ELR (cell line): ENCODE results near the gene NCAM1.

Source experiments
- DNase-seq: peaks from one replicate; pipeline ENCODE4 v3.0.0-alpha.2; 2015; ENCODE audit warnings: low read depth

The NCAM1 gene

DNA sequence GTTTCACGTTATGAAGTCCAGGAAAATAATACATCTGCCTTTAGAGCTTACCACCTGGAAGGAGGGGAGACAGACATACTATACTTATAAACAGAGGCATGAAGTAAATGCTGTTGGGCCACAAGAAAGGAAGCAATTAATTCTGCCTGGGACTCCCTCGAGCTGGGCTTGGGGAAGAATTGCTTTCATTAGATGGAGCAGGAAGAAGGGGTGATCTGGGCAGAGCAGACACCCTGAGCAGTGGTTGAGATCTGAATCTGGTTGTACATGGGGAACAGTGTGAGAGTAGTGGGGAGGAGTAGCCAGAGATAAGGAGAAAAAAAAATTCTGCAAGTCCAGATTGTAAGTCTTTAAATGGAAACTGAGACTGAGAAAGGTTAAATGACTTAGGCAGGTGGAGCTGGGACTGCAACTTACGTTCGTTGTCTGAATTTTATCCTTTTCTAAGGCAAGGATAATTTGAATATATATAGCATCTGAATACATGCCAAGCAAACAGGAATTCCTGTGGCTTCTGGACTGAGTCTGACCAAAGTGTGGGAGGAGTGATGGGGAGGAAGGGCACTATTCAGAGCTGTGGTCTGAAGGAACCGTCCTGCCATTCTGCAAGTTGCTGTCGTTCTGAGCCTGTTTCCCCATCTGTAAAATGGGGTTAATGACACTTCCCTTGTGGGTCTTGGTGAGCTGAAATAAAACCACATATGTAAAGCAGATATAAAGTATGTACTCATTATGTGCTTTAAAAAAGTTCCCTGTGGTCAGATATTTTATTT lies 7.9 kb downstream of the NCAM1 start:
- DNase-seq: no peak

DNA sequence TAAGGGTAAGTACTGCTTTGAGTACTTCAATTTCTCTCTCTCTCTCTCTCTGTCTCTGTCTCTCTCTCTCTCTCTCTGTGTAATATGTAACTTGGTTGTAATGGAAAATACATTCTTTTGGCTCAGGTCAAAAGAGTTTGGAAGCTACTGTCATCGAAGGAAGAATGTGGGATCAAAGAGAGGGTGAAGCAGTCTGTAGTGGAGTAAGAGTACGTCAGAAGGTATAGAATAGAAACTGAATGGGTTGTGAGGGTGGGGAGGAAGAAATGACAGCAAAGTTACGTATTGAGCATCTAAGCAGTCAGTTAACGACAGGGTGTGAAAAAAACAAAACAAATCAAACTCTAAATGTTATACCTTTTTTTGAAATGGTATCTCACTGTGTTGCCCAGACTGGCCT lies 10.0 kb downstream of the NCAM1 start:
- no peak for DNase-seq

DNA sequence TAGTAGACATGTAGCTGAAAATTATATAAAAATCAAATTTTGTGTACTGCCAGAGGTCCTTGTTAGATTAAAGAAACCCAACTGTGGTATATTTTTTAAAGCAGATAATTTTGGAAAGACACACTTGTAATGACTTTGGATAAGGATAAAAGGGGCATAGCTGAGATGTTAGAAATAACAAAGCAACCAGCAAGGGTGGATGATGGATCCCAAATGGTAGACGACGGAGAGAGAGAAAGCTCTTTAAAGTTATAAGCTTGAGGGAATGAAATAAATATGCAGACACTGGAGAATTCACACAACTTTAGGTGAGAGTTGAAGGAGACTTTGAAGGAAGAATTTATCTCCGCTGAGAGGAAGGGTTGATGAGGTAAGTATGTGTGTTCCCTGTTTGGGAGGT lies 10.6 kb downstream of the NCAM1 start:
- DNase-seq: no peak

DNA sequence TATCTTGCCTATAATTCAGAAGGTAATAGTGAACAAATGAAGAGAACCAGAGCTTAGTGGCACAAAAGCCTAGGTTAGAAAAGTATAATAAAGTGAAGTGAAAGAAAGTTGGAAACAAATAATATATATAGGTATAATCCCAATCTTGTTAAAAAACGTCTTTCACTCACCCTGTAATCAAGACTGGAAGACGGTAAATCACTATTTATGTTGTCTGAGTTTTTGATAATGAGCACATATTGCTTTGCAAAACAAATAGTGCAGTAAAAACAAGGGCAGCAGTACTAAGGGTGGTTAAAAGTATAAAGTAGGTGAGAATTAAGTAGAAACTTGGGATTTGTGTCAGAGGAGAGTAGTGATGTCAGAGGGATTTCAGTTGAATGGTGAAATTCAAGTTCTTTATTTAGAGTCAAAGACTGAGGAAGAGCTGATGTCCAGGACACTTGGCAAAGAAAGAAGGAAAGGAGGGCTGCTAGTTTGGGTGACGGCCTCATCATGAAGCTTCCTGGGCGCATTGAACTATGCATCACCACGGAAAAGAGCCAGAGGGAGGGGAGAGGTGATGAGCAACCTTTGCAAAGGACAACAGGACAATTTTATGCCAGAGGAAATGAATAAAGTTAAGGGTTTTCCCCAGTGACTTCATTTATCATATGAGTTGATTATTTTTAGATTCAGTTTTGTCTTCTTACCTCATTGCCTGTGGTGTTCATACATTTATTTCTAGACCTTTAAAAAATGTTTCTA lies 11.4 kb downstream of the NCAM1 start:
- no peak for DNase-seq

DNA sequence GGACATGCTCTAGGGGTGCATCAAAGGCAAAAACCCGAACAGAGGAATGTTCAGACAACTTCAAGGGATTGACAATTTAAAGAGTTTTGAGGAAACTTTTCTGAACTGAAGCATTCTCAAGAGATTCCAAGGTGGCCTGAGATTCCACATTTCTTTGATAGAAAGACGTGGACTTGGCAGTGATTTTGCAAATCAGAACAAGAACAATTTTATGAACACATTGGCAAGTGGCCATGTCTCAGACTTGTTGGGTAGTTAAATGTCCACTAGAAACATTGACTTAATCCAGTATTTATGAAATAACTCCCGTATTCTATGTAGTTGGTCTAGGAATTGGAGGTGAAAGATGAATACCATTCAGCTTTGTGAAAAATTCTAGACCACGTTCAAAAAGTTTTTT lies 13.8 kb downstream of the NCAM1 start:
- DNase-seq: no peak

DNA sequence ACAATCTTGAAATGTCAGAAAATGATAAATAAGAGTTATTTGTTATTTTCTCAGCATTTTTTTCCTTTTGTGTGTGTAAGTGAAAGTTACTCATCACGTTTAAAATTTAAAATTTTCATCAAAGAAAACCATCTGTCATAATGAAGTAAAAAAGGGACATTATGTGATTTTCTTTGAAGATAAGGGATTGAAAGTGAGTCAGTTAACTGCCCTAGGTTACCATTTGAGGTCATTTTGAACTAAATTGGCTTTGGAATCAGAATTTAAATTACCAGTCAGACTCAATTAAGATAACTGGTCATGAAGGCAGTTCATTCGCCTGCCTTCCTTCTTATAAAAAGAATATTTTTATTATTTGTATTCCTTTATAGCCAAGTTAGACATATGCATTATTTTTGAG lies 14.3 kb downstream of the NCAM1 start:
- no peak for DNase-seq

DNA sequence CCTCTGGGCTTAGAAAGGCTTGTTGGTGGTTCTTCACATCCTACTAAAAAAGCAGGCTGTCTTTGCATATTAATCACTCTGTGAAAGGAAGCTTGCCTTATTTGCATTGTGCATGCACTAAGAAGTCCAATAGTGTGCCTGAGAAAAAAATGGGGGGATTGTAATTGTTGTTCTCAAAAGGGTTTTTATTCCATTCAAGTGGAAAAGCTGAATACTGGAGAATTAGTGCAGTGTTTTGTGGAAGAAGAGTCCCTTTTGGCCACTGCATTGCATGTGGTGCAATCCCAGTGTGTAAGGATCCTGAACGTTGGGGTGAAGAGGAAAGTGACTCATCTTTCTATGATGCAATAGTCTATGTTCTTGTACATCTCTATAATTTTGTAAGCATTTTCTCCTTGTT lies 16.5 kb downstream of the NCAM1 start:
- DNase-seq: peak; percentile 26

DNA sequence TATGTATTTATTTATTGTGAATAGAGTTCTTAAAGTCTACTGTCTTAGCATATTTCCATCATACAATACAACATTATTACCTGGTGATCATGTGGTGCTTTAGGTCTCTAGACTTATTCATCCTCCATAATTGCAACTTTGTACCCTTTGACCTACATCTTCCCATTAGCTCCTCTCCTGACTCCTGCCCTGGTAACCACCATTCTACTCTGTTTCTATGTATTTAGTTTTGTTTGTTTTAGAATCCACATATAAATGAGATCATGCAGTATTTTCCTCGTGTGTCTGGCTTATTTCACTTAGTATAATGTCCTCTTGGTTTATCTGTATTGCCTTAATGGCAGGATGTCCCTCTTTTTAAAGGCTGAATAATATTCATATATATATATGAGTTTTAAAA lies 22.7 kb downstream of the NCAM1 start:
- DNase-seq: no peak

DNA sequence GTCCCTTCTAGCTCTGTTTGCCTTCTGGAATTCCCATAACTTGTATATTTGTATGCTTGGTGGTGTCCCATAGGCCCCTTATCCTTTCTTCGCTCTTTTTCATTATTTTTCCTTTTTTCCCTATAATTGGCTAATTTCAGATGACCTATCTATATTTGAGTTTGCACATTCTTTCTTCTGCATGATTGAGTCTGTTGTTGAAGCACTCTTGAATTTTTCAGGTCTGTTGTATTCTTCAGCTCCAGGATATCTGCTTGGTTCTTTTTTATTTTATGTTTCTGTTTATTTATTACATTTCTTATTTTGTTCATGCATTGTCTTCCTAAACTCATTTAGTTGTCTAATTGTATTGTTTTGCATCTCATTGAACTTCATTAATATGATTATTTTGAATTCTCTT lies 28.0 kb downstream of the NCAM1 start:
- no peak for DNase-seq

DNA sequence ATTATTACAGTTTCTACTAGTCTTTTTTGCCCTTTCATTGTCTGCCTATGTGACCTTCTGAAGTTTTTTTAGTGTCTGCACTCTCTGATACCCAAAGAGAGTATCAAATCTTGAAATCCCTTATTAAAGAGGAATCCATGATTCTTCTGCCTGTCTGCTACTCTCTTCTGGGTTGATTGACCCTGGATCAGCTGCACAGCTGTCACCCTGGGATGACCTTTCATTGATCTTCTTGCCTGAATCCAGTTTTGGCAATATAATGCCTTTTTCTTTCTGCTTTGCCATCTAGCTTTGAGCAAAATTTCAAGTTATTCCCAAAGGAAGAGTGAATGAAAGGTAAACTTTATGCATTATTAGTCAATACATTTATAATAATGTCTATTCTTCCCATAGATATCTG lies 32.6 kb downstream of the NCAM1 start:
- DNase-seq: no peak

DNA sequence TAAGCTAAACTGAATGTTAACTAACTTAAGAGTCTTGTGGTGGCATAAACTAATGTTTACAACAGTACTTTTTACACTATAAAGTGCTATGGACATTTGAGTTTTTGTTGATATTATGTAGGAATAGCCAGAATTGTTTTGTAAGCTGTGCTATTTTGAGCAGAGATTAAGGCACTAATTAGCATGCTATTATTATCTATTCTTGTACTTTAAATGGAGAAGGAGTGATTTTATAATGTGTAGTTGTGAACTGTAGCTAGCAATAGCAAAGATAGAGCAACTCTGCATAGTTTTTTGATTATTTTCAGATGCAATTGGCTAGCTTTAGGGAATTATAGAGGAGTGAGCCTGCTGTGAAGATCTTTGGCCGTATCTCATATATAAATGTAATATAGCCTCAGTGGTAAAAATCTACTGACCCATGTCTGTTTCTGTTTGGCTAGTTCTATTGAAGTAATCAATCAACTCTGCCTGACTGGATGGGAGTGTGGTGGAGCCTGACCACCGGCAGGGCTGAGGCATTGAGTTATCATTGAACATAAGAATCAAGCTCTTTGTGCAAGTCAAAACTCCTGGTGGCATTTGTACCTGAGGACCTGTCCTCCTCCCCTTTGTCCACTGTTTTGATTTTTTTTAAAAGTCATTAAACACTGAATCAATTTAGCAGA lies 34.3 kb downstream of the NCAM1 start:
- DNase-seq: no peak

DNA sequence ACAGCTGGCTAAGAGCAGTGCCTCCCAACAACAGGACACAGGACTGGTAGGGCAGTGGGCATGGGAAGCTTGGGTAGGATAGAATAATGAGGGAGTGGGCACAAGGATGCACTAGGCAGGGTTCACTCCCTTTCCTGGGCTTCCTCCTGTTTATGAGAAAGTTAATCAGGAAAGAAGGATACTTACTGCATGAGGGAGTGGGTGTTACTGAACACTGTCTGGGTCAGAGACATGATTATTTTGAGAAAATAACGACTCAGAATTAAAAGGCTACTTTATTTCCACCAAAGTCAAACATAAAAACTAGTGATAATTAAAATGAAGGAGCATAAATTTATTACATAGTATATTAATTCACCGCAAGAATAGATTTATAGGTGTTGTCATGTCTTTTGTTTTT lies 35.8 kb downstream of the NCAM1 start:
- DNase-seq: no peak

DNA sequence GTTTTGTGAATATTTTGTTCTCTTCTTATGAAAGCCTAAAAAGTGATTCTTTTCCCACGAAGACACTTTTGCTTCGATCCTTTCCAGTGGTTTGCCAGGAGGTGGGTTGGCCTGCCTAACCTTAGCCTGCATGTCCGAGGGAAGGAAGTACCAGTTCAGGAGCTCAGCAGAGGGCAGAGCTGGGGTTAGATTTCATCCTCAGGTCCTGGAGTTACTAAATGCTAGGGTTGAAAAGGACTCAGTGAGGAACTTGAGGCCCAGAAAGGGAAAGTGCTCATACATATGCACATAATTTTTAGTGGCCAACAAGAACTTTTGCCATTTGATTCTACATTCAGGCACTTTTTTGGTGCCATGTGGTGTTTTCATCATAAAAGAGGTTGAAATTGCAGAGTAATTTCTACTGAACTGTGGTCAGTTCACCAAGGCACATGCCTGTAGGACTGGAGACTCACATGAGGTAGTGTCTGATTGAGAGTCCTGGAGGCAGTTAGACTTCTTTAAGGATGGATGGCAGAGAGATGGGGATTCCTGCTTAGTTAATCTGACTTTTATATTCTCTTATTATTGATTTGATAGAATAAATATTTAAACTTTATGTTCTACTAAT lies 36.7 kb downstream of the NCAM1 start:
- DNase-seq: no peak

DNA sequence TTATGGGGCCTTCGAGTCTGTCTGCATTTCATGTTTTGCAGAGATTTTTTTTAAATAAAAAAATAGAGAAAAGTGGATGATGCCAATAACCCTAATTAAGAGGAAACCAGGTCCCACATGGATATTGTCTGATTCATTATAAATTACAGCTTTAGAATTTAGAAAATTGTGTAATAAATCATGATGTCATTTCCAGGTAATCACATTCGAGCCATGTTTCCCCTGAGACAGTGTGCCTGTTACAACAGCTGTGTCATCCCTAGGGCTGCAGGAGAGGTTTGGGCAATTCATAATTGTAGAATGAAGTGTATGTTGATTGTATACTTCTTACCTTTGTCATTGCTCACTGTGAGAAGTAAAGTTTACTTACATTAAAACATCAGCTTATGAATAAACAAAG lies 38.3 kb downstream of the NCAM1 start:
- no peak for DNase-seq

DNA sequence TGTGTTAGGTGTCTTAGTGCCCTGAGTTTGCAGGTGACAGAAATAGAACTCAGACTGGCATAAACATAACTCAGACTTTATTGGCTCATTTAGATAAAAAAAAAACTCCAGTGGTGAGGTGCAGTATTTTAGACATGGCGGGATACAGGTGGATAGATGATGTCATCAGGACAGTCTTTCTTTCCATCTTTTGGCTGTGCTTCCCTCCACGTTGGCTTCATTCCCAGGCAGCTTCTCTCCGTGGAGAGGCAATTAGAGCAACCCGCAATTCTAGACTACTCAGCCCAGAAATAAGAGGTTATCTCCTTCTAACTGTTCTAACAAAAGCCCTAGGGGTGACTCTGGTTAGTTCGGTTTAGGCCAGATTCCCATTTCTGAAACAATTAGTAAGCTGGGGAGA lies 40.5 kb downstream of the NCAM1 start:
- DNase-seq: no peak

DNA sequence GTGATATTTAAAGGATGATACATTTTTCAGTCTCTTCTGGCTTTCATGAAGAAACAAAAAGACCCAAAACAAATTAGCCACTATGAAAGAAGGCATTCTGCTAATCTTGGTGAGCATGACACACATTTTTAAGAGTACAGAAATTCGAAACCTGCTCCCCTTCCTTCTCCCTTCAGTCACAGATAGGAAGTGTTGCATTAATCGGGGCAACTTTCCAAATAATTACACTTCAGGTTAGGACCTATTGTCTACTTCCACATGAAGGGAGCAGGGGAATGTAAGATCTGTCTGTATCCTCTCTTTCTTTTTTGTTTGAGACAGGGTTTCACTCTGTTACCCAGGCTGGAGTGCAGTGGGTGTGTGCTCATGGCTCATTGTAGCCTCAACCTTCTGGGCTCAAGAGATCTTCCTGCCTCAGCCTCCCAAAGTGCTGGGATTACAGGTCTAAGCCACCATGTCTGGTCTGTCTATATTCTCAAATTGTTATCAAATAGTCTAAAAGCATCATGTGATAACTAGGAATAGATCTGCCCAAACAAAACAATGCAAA lies 45.8 kb downstream of the NCAM1 start:
- no peak for DNase-seq

DNA sequence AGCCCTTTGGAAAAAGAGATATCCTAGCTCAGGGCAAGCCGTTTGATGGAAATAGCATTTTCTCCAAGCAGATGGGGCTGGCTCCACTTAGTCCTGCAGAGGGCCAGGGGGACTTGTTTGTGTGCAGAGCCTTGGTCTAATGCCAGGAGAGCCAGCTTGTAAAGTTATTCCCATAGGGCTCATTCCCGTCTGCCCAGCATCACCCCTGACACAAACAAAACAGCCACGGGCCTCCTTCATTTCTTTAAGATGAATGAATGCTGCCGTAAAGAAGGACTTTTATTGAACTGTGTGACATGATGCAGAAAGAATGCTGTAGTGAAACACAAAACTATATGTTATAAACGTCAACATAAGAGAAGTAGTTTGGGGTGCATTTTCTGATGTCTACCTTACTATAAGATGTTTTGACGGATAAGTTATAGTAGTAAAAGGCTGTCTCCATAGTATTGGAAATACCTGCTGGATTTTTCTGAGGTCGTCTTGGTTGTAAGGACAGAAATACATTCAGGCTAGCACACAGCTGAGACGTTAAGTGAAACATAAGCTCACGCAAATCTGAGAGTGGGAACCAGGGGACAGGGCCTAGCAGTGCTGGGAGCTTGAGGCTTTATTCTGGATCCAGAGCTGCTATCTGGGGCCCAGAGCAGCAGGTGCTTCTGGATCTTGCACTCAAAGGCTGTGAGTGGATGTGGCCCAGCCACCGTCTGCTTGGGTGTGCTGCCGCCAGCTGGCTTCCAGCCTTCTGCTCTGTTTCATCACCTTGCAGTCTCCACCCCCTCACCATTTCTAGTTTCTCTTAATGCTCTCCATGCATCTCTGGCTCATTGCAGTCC lies 53.3 kb downstream of the NCAM1 start:
- DNase-seq: no peak

DNA sequence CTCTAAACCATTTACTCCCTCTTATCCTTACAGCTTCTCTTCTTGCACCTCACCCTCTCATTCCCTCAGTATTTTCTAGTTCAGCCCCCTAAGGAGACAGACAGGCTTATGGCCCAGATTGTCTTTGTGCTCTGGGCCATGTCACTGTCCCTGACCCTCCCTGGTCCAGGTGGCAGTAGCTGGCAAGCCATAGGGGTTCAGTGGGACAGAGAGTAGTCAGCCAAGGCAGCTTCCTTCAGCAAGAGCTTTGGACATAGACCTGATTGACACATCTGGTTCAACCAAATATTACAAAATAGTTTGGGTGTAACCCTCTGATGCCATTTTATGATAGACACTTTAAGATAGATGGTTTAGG lies 53.9 kb downstream of the NCAM1 start:
- no peak for DNase-seq

DNA sequence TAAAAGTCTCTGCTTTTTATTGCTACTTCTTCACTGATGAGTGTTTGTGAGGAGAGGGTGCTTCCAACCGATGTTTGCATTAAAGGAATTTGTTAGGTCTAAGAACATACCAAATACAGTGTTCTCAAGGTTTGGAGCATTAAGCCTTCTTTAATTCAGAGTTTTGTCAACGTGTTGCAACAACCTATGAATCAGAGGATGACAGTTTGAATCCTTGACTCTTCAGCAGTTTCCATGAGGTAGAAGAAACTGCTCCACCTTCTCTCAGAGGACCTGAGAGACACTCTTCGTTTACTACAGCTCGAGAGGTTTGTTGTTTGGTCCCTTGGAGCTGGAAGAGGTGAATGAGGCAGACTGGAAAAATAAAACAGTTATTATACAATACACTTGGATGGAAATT lies 55.7 kb downstream of the NCAM1 start:
- no peak for DNase-seq

DNA sequence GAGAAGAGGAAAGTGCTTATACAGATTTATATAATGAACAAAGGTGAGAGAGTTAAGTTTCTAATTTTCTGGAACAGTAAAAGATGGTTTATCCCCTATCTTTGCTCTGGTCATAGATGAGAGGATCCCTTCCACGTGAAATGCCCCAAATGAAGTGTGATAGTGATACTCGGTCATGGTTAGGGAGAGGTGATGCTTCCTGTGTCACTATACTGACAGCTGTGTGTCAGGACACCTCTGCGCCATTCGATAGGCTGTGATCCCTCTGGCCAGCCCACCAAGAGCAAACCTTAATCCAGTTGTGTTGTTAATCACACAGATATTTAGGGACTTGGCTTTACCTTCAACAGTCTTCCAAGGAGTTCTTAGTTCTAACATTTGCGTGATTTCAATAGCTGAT lies 57.7 kb downstream of the NCAM1 start:
- DNase-seq: no peak

DNA sequence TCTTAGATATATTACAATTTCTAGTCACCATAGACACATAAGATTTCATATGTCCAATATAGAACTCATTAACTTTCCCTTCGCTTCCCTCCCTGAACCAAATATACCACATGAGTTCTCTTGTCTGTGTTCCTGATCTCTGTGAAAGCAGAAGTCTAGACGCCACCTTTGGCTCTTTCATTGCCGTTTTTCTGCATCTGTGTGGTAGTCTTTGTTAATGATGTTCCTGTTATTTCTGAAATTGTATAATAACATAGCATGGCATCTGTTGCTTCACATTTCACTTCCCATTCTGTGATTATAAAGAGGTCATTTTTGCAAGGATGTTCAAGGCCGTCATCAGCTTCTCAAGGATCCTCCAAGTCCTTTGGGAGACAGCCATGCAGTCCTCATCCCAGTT lies 58.5 kb downstream of the NCAM1 start:
- no peak for DNase-seq

DNA sequence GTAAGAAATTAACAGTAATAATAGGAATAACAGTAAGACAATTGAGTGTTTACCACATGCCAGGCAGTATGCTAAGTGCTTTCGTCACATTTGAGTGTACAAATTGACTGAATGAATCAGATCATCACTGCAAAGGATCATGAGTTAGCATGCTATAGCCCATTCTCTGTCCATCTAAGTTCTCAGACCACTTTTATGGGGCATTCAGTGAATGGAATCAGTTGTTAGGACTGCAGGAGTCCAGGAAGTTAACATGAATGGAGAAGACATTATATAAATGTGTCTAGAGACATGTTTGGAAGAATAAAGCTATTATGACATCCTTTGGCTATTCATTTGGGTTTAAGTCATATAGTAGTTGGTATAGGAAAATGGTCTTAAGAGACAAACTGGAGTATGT lies 59.9 kb downstream of the NCAM1 start:
- DNase-seq: no peak
